Measurements from ENCODE around the gene TMEM255B.
"Not testable (repeated sequence)": the region's sequence is repeated elsewhere in the genome, so short reads cannot be mapped to it uniquely, and the experiment has no call there.

Gene TMEM255B

DNA sequence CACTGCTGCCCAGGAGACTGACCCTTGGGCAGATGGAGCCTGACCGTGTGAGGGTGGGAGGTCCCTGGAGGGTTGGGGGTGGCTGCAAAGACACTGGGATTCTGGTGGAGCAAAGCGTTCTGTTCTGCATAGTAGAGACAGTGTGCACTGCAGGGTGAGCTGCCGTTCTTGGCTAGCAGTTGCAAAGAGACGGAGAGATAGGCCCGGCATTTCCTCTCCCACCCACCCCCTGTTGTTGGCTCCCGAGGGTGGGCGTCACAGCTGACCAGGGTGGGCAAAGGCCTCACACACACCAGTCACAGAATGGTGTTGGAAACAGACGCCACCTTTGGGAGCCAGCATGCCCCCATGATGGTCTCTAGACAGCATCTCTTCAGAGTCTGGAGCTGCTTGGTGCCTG is 11.4 kb downstream of the TMEM255B start:
- DNase-seq = no peak

DNA sequence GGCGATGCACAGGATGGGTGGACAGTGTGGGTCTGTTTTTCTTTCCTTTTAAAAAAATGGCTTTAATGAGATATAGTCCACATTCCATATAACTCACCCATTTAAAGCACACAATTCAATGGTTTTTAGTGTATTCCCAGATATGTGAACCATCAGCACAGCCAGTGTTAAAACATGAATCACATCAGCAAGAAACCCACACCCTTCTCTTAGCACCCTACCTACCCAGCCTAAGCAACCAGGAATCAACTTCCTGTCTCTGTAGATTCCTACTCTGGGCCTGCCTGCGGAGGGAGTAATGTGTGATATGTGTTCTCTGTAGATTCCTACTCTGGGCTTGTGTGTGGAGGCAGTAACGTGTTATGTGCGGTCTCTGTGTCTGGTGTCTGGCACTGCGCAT is 11.9 kb downstream of the TMEM255B start:
- no peak for DNase-seq

DNA sequence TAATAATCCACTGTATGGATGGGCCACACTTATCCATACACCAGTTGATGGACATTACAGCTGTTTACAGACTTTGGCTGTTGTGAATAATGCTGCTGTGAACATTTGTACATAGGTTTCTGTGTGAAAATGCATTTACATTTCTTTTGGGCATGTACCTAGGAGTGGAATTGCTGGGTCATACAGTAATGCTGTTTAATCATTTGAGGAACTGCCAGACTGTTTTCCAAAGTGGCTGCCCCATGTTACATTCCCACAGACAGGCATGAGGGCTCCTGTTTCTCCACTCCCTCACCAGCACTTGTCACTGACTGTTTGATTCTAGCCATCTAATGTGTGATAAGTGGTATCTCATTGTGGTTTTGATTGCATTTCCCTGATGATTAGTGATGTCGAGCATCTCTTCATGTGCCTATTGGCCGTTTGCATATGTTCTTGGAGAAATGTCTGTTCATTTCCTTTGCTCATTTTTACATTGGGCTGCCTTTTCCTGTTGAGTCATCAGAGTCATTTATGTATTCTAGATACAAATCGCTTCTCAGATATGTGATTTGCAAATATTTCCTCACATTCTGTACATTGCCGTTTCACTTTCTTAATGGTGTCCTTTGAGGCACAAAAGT is 12.8 kb downstream of the TMEM255B start:
- DNase-seq = no peak

DNA sequence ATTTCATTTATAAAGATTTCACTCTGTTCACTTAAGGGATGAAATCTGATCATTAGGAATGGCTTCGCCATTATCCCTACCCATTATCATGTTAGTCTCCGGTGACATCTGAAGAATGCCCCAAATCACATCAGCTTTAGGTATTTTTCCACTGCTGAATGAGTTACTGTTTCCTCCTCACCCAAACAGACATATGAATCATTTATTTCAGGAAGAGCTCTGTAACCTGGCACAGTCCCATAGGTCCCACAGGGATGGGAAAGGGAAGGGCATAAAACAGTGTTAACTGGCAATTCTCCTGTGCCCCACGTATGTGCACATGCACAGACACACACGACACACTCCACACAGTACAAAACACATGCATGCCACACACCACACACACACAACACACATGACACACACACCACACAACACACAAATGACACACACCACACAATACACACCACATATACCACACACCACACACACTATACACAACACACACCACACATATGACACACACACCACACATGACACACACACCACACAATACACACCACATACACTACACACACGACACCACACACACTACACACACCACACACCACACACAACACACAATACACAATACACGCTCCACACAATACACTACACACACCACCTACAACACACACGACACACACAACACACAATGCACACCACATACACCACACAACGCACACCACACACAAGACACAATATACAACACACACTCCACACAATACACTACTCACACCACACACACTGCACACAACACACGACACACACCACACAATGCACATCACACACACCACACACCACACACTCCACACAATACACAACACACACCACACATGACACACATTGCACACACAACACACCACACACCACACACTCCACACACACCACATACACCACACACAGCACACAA is 15.4 kb downstream of the TMEM255B start:
- DNase-seq = no peak

DNA sequence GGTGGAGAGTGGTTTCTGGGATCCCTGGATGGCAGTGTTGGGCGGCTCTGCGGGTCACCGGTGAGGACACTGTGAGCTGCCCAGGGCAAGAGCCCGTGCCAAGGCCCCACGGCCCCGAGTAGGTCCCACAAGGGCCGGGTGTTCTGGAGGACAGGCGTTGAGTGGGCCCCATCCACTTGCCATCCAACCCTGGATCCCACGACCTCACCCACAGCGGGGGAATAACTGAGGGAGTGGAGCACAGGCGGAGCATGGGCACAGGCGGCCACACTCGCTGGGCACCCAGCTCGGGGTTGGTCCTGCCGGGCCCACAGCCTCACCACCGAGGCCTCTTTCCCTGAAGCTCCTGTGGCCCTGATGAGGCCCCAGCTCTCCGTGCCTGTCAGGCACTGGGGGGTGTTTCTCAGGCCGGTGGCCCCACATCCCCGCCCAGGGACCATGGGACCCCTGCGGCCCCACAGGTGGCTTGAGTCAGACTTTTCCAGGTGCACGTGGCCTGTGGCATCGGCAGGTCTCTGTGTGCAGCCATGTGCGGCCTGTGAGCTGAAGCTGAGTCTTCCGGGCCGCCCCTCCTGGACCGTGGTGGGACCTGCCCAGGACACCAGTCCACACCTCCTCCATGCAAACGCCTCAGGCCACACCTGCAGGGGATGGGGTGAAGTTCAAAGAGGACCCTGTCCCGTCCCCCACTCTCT is 16.6 kb downstream of the TMEM255B start:
- no peak for DNase-seq

DNA sequence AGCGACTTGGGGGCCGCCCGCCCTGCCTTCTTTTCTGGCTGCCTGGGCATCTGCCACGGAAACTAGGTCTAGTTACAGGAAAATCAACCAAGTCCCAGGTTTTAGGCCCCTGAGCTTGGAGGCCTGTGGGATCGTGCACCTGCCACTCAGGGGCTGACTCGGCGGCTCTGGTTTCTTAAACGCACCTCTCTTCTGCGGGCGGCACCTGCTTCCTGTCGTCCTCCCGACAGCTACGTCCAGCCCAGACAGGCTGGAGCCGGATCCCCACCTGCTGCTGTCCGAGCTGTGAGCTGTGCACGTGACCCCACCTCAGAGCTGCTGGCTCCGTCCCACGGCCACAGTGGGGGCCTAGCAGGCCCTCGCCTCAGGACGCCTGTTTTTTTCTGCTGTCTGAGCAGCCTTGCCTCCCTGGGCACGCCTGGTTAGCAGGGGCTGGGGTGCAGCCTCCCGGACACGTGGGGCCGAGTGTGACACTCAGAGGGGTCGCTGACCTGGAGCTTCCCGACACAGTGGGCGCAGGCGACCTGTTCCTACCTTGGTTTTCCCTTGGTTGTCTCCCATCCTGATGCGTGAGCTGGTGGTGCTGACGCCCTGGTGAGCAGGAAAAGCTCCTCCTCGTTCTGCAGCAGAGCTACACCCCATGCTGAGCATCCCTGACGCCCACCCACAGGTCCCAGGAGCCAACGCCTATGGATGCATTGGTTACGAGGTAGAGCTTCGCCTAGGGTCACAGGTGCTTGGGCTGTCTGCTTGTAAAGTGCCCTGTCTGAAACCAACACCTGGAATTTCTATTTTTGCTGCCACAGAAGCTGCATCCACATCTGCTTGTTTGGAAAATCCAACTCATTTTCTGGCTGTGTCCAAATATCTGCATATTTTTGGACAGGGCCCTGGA is 17.5 kb downstream of the TMEM255B start:
- DNase-seq = no peak

DNA sequence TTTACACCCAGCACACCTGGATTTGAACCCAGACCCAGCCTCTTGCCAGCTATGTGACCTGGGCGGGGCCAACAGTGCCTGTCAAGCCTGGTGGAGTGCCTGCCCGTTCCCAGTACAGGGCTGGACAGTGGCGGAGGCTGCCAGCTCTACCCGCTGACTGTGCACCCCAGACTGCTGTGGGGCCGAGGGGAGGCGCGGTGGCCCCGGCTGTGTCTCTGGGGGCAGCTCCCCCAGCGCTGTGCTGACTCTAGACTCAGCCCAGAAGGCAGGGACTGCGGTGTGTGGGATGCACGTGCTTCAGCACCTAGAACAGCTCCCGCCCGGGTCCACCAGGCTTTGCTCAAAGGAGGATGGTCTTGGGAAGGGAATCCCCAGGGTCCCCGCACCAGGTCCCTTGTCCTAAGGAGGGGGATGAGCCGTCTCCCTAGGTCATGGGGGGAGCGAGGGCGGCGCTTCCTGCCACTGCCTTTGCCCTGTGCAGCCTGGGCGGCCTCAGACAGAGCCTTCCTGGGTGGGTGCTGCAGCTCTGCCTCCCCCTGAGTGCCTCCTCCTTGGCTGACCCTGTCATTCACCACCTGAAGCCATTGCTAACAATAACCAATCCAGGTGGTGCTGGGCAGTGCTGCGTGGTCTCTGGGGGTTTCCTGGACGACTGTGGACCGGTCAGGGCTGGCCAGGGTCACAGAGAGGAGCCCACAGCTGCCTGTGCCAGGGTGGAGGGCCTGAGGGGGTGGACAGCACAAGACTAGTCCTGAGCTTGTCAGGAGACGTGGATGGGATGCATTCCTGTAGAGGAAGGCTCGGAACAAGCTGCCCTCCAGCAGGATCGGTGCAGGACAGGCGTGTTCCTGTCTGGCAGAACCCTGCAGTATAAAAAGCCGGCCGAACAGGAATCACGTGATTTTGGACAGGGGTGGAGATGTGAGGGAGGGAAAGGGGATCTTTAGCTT is 18.6 kb downstream of the TMEM255B start:
- no peak for DNase-seq

DNA sequence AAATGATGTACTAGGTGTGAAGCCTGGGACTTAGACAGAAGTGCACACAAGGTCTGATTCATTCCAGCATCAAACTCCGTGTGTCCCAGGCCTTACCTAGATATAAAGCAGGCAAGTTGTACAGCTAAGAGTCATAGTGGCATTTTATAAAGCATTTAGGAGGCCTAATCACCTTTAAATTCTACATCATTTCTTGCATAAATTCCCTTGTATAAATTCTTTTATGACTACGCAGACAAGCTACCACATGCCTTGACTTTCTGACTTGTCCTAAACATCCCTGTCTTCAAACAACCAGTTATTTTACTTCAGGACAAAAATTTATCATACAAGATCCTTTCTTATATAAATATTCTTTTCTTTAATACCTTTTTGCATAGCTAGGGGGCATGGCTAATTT is 22.5 kb downstream of the TMEM255B start:
- DNase-seq = no peak

DNA sequence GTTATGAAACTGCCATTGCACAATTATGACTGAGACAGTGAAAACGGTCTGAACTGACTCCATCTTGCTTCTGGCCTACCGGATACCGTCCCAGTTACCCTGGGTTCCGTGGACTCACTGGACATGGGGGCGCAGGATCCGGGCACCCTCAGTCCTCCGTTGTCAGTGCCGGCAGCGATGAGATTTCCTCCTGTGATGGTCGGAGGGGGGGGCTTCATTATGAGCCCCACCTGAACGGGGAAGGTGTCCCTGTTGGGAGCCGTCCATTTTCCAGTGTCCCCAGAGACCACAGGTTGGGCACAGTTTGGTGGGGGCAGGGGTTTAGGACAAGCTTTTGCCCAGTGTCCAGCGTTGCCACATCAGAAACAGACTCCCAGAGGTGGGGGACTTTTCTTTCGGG is 23.4 kb downstream of the TMEM255B start:
- no peak for DNase-seq

DNA sequence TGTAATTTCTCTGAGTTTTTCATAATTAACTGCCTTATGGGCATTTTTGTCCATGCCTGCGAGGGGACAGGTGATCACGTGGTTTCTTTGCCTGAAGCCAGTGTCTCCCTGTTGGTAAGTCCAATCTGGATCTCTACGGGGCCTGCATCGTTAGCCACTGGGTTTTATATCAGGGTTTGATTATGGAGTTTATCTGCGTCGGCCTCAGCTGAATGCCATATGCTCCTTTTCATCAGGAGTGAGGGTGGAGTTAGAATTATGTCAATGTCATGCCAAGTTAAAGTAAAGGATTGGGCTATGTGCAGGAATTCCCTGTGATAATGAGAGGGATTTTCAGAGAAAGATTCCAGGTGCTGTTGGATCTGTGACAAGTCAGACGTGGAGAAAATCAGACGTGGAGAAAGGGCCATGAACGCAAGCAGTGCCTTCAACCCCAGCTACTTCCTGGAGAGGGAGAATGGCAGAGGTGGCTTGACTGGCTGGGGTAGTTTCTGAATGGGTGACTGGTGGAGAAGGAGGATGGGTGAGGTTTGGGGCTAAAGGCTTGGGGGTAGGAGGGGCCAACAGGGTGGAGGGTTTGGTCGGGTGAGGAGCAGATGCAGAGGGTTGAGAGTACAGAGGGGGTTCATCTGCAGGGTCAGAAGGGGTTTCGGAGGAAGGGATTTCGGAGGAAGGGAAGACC is 24.3 kb downstream of the TMEM255B start:
- no peak for DNase-seq

DNA sequence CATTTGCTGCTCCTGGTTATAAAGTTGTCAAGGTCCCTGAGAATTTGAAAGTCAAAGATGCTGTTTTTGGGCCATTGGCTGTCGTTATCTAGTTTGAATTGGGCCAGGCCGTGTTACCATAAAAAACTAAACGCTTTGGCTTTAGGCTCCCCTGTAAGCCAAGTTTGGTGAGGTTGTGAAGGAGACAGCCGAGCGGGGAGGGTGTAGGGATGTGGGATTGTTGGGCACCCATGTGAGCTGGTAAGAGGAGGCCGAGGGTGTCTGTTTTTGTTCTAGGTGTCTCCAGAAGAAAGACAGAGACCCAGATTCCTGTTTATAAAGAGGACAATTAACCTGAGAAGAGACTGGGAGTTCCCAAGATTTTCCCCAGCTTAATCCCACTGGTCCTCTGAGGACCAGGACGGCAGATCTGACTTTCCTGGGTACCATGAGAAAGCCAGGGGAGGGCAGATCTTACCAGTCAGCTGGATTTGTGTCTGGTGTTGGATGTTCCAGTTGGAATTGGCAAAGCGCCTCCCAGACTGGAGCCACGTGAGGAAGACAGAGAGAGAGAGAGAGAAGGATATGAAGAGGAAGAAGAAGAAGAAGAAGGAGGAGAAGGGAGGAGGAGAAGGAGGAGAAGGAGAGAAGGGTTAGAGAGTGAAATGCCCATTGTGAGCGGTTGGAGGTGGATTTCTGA is 25.1 kb downstream of the TMEM255B start:
- DNase-seq = no peak

DNA sequence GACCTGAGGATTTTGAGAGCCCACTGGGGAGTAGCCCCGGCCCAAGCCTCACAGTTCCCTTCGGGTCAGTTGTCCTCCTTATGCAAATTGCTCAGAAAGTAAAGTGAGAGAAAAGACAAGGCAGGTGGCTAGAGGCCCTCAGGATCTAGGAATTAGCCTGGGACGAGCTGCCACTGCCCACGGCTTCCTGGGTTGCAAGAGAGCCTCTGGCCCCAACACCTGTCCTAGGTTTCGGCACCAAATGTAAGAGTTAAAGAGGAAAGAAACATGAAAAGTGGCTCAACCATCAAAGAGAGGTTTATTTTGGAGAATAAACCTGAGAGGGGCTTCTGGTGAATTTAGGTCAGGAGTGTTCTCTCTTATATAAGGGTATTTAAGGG is 25.6 kb downstream of the TMEM255B start:
- DNase-seq = no peak

DNA sequence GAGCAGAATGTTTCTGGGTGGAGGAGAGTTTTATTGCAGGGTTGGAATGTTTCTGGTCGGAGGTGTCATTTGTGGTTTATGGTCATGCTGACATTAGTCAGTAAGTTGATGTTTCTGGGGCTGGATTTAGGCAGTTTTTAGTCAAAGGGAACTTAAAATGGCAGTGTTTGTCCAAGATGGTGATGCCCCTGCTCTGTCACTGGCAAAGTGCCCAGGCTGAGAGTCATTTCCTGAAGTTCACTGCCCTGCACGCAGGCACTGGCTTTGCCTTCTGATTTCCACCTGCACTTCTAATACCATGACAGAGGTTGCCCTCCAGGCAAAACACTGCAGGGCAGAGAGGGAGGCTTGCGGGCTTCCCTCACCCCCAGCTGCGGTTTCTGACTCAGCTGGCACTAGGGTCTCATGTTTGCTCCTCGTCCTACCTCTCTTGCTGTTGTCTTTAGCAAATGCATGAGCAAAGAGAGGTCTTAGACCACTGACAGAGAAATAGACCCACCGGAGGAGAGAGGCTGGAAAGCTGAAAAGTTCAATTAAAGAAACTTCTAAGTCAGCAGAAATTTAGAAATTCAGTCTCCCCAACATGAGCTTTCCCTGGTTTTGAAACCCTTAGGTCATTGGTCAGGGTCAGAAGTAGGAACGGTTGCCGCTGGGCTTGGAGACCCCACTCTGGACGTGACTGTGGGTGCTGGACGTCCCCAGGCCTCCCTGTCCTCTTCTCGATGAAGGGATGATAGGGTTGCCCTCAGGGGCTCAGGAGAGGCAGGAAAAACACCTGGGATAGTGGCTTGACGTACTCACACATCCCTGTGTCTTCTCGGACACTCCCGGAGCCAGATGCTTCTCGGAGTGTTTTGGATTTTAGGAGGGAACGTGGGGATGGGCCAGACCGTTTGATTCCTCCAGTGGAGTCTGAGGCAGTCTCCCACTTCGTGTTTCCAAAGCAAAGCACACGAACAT is 26.3 kb downstream of the TMEM255B start:
- DNase-seq = no peak

DNA sequence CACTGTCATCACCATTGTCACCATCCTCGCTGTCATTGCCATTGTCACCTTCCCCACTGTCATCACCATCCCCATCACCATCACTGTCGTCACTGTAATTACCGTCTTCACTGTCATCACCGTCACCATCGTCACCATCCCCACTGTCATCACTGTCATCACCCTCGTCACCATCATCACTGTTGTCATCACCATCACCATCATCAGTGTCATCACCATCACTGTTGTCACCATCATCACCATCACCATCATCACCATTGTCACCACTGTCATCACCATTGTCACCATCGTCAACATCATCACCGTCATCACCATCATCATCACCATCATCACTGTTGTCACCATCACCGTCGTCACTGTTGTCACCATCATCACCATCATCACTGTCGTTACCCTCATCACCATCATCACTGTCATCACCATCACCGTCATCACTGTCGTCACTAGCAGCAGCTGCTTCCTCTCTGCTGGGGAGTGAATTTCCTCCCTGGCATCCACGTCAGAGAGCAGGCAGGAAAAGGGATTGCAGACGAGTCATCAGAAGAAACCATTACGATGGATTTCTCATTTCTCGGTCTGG is 27.3 kb downstream of the TMEM255B start:
- no peak for DNase-seq

DNA sequence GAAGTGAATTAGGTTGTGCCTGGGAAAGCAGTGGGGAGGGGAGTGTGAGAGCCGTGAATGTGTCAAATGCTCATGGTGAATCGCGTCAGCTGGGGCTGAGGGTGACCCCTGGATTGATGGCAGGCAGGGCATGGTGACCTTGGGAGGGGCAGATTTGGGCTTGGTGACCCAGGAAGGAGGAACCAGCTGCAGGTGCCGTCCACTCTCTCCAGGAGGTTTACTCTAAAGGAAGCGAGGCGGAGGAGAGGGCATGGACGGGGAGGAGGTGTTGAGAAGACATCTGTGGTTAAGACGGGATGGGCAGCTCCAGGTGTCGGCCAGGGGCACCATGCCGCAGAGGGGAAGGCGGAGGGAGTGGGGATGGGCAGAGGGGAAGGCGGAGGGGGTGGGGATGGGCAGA is 28.7 kb downstream of the TMEM255B start:
- DNase-seq = no peak

DNA sequence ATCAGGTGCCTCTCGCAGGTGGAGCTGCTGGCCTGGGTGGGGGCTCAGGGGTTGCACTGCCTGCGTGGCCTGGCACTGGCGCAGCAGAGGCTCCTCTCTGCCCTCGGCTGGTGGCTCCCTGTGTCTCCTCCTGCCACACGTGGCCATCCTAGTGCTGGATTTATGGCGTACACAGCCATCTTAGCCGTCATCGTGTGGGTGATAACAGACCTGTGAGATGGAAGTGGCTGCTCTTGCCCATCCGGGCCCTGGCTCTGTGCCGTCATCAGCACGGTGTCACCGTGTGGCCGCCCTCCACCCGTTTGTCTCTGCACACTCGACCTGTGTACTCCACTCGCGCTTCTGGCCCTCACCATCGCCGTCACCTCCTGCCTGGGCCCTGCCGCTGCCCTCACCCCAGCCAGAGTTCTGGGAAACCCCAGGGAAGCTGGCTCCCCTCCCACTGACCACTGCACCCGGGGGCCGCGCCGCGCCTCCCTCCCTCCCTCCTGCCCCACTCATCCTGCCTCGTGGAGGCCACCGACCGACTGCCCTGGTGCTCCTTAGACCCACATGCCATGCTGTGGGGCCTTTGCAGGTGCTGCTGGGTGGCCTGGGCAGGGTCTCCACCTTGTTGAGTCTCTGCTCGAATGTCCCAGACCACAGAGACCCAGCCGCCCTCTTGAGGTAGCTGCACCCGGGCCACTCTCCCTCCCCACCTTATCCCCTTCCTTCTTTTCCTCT is 29.5 kb downstream of the TMEM255B start:
- no peak for DNase-seq

DNA sequence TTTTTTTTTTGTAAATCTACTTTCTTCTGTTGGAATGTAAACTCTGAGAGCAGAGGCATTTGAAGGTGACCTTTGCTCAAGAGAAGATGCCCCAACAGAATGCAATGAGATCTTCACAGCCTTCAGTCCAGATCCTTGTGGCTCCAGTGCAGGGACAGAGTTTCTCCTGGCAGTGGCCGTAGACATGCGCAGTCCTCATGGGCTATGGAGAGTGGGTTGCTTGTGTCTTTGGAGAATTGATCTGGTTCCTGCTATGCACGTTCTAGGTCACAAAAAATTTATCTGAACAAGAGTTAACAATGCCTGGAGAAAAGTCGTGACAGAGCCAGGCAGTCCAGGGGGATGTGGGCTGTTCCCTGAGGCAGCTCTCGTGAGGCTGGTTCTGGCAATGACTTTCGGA is 30.1 kb downstream of the TMEM255B start:
- DNase-seq = no peak

DNA sequence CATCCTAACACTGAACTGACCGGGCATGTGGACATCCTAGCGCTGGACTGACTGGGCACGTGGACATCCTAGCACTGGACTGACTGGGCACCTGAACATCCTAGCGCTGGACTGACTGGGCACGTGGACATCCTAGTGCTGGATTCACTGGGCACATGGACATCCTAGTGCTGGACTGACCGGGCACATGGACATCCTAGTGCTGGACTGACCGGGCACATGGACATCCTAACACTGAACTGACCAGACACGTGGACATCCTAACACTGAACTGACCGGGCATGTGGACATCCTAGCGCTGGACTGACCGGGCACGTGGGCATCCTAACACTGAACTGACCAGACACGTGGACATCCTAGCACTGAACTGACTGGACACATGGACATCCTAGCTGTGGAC is 30.9 kb downstream of the TMEM255B start:
- DNase-seq = not testable (repeated sequence)

Measured in CD4-positive, alpha-beta T cell treated with Interleukin-4 for 1 hour (primary cell).